ENCODE results near the gene RNF39.

DNA sequence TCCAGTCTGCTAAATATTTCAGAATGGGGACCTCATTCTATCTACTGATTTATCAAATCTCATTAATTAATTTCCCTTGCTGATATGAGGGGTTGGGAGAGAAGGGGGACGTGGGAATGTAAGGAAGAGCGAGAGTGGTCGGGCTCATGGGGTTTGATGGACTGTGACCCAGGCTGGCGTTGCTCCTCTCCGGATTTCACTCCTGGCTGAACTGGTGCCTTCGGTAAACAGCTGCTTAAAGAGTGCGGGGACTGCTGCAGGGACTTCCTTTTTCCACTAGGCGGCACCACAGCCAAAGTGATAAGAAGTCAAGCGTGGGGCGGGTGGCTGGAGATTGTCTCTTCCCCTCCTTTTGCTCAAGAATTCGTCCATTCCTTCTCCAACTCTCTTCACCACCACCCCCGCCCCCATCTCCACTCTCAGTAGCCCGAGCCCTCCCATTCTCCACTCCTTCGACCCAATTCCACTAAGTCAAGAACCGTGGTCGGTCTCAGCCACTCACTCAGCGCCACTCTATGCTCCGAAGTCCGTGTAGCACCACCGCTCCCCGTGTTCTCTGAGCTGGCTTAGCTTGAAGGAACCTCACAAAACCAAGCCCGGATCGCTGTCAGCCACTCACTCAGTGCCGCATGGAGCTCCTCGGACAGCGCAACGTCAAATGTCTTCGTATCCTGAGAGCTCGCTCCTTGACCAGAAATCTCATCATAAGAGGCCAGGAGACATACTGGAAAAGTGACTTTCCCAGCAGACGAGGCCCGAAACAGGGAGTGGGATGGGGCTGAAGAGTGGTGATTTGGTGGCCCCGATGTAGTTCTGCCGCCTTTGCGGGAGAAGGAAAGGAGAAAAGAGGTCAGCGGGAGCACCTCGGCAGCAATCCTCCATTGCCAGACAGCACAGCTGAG lies 27.7 kb upstream of the RNF39 start:
- TF ChIP-seq SUZ12 (IDR thresholded peaks at IDR 0.05) = no peak
- TF ChIP-seq, protein P1, sequence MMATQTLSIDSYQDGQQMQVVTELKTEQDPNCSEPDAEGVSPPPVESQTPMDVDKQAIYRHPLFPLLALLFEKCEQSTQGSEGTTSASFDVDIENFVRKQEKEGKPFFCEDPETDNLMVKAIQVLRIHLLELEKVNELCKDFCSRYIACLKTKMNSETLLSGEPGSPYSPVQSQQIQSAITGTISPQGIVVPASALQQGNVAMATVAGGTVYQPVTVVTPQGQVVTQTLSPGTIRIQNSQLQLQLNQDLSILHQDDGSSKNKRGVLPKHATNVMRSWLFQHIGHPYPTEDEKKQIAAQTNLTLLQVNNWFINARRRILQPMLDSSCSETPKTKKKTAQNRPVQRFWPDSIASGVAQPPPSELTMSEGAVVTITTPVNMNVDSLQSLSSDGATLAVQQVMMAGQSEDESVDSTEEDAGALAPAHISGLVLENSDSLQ (IDR thresholded peaks at IDR 0.05) = no peak
- no peak for TF ChIP-seq FOXK2 (IDR thresholded peaks at IDR 0.05)
- TF ChIP-seq BHLHE40 (IDR thresholded peaks at IDR 0.05; ENCODE audit: borderline replicate concordance) = no peak
- TF ChIP-seq CTBP1 (IDR thresholded peaks at IDR 0.05; ENCODE audit: borderline replicate concordance) = no peak
- TF ChIP-seq FOXA1 (IDR thresholded peaks at IDR 0.05) = no peak
- no peak for TF ChIP-seq FOXM1 (IDR thresholded peaks at IDR 0.05; ENCODE audit: borderline replicate concordance)
- TF ChIP-seq ARNT (IDR thresholded peaks at IDR 0.05) = no peak
- TF ChIP-seq ZNF384 (IDR thresholded peaks at IDR 0.05) = no peak
- no peak for TF ChIP-seq NFRKB (IDR thresholded peaks at IDR 0.05)
